HG03066 (cell line): Measurements from ENCODE around the gene KMT2E.
A peak's percentile ranks its signal among the peaks of the same experiment; 100 is the strongest.

Experiments used
- ATAC-seq: cut with Tn5 transposase; IDR thresholded peaks from one replicate; pipeline ENCODE4 v1.9.1; 2021; ENCODE audit warnings: low read depth; ENCODE audit not compliant: unreplicated experiment

Gene KMT2E

GRCh38 chr7:105006367-105007136 is 7.5 kb upstream of the KMT2E start:
- no peak for ATAC-seq

DNA sequence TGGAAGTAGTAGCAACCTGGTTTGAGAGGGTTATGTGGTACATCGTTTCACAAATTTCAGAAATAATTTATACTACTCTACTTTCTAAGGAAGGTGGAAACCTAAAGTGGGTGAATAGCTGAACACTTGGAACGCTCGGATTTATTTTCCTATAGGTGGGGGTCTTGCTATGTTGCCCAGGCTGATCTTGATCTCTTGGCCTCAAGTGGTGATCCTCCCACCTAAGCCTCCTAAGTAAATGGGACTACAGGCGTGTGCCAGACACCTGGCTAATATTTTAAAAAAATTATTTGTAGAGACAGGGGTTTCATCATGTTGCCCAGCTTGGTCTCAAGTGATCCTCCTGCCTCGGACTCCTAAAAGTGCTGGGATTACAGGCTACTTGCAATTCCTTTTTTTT is 6.7 kb upstream of the KMT2E start:
- ATAC-seq = no peak

DNA sequence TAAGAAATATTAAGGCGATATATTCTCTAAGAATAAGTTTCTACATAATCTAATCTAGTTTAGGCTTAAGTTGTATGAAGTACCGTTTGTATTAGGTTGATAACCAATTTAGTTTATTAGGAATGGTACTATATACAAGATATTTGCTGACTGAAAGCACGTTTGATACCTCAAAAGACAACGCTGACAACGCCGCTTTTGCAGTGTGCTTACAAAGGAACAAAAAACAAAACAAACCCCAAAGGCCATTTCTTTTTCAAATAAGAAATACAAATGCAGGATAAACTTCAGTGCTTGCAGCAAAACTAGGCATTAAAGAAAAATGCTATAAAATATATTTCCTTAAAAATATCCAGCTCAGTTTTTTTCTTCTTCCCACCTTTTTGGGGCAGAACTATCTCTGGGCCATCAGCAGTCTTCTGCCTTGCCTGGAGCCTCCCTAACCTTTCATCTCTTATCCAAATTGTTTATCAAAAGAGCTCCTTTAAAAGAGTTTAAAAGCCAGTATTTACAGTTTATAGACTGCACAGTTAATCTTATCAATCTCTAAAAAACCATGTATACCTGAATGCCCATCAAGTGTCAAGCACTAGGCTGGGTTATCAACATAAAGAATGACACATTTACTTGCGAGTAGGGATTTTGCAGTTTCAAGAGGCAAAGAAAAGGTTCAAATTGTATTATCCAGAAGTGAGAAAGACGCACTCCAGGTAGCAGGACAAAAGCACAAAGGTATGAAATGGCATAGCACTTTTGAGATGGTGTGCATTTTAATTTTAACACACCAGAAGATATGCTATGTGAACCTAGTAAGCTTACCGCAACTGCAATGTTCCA is 4.1 kb upstream of the KMT2E start:
- no peak for ATAC-seq

GRCh38 chr7:105010504-105011130 is 3.4 kb upstream of the KMT2E start:
- ATAC-seq = no peak

DNA sequence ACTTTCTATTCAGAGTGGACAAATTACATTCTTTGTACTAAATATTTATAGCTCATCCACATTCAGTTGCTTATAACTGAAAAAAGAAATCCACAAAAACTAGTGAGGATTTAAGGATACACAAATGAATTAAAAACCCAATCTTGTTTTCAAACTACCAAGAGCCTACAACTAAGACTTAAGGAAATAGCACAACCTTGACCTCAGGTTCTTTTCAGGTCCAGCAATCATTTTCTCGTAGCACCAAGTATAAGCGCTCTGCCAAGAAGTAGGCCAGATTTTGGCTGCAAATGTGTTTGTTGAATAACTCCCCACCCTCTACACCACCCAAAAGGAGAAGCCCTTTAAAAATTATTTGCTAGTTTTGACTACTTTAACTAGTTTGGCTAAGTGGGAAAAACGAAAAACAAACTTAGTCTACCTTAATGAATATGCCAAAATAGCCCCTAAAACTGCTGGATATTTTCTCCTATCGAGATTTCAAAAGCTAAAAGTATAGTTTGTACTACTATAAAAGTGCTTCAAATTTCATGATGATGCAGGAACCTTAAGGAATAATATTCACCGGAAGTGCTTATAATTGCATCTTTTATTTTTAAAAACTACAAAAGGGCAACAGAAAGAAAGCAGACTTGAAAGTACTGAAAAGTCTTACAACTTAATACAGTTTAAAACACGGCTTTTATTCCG is 2.7 kb upstream of the KMT2E start:
- ATAC-seq = no peak

DNA sequence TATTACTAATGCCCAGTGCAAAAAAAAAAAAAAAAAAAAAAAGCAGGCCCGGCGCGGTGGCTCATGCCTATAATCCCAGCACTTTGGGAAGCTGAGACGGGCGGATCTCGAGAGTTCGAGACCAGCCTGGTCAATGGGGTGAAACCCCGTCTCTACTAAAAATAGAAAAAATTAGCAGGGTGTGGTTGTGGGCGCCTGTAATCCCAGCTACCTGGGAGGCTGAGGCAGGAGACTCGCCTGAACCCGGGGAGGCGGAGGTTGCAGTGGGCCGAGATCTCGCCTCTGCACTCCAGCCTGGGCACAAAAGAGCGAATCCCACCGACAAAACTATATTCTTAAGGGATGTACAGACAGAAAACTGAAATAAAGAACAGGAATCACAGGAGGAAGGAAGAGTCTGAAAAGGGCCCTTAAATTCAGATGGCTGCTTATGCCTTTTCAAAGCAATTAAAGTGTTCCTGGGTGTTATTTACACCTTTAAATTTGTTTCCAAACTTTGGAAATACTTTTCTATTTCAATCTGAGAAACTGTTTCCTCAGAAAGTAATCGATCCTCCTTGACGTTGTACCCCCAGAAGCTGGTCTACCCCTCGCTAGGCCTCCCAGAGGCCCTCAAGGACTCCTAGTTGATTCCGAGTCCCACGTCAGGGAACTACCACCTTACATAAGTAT is 2.0 kb upstream of the KMT2E start:
- no peak for ATAC-seq

DNA sequence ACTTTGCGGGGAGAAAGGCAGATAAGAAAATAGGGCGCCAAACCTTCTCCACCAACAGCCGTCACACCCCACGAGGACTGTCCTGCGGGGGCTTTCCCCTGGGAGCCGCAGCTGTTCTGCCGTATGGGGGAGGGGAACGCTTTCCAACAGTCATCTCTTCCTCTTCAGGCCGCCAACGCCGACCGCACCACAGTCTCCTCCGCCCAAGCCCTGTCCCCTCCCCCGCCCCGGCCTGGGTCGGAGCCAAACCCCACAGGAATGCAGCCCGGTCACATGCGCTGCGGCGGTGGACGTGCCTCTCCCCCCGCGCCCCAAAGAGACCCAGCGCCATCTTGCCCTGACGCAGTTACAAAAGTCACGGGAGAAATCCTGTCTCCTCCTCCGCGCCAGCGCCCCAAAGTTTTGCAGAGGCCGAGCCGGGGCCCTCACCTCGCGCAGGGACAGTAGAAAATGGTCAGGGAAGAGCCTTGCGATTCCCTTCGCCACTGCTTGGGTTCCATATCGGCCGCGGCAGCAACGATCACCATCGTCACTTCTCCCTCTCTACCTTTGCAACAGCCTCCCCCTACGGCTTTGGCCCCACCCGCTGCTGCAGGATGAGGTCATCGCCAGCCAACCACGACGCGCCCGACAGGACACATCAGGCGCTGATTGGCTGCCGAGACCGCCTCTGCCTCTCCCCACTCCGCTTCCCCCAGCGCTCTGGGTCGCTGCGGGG is 1.3 kb upstream of the KMT2E start:
- peak; percentile 69 for ATAC-seq

DNA sequence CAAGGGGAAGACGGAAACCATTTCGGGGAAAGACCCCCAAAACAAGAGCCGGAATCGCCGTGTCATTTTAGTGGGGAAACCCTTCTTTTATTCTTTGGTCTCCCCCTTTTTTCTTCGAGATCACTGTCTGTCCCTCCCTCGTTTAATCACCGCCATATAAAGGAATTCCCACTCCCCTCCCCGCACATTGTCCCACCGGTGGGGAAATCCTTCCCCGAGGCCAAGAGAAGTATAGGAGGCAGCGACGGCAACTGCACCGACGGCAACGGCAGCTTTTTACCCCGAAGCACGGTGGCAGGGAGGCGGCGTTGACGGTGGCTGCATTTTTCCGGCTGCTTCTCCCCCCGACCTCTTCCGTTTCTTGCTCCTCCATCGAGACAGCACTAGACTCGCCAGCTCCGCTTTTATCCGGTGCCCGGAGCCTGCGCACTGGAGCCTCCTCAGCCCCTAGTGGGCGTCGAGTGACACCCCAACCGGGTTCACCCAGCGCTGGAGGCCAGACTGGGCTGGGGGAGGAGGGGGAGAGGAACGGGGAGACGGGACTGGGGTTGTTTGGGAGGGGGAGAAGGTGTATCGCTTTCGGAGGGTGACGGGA is 687 bp upstream of the KMT2E start:
- ATAC-seq = peak; percentile 35

DNA sequence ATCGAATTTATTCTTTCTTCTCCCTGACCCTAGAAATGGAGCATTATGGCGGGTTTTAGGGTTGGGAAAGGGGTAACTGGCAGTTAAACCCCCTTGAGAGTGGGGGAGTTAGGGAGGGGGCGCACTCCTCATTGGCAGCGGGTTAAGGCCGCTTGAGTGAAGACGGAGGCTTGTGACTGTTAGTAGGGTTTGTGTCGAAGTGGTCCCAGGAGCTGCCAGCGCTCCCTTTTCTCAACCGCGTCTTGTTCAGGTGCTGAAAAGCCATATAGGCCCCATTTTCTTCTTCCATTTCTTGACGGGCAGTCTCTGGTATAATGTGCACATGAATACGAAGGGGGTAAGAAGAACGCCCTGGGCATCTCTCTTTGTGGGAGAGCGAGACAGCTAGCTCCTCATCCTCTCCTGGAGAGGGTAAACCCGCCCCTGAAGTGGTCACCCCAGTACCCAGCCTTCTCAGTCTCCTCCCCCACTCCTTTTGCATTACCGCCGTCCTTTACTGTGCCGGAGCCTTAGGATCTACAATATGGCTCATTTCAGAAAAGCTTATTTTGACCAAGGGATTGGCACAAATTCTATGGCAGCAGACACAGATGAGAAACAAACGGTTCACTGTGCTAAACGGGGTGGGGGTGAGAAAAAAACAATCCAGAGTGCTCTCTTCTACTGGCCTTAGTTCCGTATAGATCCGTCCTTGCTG is 836 bp downstream of the KMT2E start:
- ATAC-seq = no peak

- ATAC-seq = no peak
These were observed 1.5 kb downstream of the KMT2E start for GRCh38 chr7:105015390-105015965.

- no peak for ATAC-seq
These were observed 2.2 kb downstream of the KMT2E start for GRCh38 chr7:105016068-105016708.

DNA sequence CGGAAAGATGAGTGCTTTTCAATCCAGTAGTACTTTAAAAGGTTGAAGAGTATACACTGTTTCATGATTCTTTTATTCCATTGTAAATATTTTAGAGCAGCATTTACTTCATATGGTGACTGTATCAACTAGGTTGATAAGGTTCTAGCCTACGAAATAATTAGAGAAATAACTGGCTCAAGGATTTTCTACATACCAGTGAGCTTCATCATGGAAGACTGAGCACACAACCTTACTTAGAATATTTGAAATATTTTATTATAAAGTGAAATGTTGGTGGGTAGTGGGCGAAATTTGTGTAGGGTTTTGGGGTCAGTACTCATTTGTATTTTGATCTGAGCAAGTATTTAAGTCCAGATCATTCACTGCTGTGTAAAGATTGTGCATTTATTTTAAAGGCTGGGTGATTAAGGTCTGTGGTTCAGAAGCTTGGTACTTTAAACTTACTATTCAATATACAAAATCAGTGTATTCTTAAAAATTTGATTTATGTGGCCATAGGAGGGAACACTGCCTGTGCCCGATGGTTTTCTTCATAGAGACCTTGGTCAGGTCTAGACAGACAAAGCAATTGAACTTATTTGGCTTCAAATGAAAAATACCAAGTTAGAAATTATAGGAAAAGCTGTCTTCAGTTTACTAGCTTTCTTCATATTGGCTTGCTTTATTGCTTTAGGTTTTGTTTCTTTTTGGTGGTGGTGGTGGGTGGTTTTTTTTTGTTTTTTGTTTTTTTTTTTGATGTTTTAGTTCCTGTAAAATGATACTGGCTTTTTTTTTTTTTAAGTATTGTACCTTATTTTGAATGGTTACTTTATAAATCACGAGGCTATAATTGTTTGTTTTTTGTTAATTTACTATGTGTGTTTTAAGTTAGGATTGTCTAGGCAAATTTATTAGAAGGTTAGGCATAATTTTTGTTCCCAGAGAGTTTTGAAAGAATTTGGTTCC is 3.0 kb downstream of the KMT2E start:
- no peak for ATAC-seq

DNA sequence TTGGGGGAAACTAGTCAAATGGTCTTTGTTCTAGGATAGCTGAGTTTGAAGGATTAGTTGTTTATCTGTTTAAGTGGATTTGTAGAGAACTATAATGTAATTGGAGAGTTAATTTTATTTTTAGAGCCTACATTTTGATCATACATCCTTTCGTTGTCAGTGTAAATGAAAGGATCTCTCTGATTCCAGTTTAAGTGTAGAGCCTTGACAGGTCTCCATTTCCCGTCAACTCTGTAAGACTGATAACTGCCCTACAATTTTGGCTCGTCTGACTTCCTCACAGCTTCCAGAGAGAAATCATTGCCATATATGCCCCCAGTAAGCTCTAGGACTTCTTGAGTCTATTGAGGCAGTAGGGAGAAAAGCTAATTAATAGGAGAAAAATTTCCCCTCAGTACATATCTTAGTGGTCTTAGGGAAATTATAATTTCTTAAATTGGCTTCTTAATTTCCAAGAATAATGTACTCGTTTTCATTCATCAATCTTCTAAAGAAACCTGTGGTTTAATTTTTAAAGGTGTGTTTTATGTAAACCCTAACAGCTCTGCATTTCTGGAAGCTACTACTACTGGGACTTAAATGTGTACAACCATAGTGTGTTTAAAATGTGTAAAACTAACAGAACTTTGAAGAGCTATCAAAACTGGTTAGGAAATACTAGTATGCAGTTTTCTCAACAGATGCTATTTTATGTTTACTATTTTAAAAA is 3.8 kb downstream of the KMT2E start:
- ATAC-seq = no peak

GRCh38 chr7:105019269-105019668 is 5.3 kb downstream of the KMT2E start:
- ATAC-seq = no peak

DNA sequence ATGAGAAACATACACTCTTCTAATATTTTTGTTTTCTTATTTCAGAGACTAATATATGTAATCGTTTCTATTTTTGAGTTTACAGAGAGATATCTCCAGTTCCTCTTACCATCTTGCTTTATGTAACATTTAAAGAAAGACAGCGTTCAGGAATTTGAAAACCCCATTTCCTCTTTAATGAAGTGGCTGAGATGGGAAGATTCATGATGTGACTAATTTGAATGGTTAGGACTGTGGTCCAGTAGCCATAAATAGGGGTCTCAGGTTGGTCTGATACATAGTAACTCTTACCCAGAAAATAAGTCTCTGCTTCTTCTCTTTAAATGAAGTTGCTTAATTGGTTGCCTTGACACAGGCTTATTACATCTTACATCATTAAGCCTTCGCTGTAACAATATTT is 6.9 kb downstream of the KMT2E start:
- ATAC-seq = no peak

- ATAC-seq = no peak
These were observed 7.3 kb downstream of the KMT2E start for GRCh38 chr7:105021352-105021751.
